Osteocyte (in vitro differentiated cells): ENCODE measurements around the gene AATF. TPM values are rescaled to one million over a fixed set of nuclear protein-coding genes. Genes with fewer than 3 reads are reported as not detected.

Experiments
- DNase-seq: peaks from one replicate; pipeline ENCODE4 v3.0.0; 2021; ENCODE audit warnings: mixed read lengths; ENCODE audit not compliant: unreplicated experiment; ENCODE audit errors: extremely low spot score
- H3K27ac Mint-ChIP-seq: one replicate; pipeline ENCODE4 v1.8.0; 2021; ENCODE audit warnings: mild to moderate bottlenecking, mixed read lengths; ENCODE audit not compliant: unreplicated experiment
- H3K27me3 Mint-ChIP-seq: one replicate; pipeline ENCODE4 v1.8.0; 2021; ENCODE audit warnings: mixed read lengths; ENCODE audit not compliant: unreplicated experiment
- H3K36me3 Mint-ChIP-seq: one replicate; pipeline ENCODE4 v1.8.0; 2021; ENCODE audit warnings: mixed read lengths; ENCODE audit not compliant: unreplicated experiment
- H3K4me1 Mint-ChIP-seq: one replicate; pipeline ENCODE4 v1.8.0; 2021; ENCODE audit warnings: mixed read lengths; ENCODE audit not compliant: unreplicated experiment
- H3K4me3 Mint-ChIP-seq: one replicate; pipeline ENCODE4 v1.8.0; 2021; ENCODE audit warnings: mild to moderate bottlenecking, moderate library complexity, mixed read lengths; ENCODE audit not compliant: unreplicated experiment
- H3K9me3 Mint-ChIP-seq: one replicate; pipeline ENCODE4 v1.8.0; 2021; ENCODE audit warnings: mixed read lengths; ENCODE audit not compliant: unreplicated experiment
- total RNA-seq: library from RNA; stranded (reverse); gene quantifications from 2 replicates; pipeline ENCODE4 v1.2.1, GENCODE V29; 2021
- TF ChIP-seq, protein P1 (sequence below): fragments of 200-600 bp; sonication (generic); IDR thresholded peaks from 2 replicates; pipeline ENCODE4 v1.5.0; 2021; ENCODE audit warnings: antibody characterized with exemption, mild to moderate bottlenecking, moderate library complexity

The AATF gene
- total RNA-seq, 1 donor from 2014 or later, result 39.6 TPM

DNA sequence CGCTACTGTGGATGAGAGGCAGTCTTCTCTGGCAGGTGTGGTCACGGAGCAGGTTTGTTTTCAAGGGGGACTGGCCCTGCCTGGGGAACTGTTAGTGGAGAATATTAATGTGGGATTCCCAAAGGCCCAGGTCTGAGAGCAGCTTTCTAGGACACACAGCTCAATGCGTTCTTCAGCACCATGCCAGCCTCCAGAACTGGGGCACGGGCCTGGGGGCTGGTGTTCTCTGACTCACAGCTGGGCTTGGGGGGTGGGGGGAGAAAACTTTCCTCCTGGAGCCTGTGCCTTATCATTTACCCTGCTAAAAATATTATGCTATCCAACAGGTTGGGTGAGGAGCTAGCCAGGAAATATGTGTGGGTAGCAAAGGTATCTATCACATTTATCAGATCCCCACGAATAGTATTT, 24.9 kb upstream of the AATF start:
- H3K4me1 Mint-ChIP-seq, result peaks cover 9% of the 10 kb centered on the region

DNA sequence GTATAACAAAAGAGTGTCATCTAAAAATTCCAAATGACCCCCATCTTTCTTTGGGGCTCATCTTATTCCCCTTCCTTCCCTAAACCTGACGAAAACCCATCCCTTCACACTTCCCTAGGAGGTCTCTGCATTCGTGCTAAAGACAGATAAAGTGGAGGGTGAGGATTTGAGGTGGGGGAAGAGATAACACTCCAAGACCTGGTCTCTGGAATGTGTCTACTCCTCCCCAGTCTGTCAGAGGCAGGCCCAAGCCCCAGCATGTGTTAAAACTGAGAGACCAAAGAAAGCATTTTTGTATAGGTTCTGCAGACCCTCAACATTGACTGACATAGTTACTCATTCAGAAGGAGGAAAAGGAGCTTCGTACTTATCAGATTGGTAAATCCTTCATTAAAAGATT, 22.5 kb upstream of the AATF start:
- Mint-ChIP-seq H3K27me3 (peaks cover 83% of the 10 kb centered on the region), H3K4me3 (no peak overlapping the region)

More for the DNA sequence above, 24.9 kb upstream of the AATF start:
- Mint-ChIP-seq H3K4me3 (no peak overlapping the region), H3K27me3 (peaks cover 68% of the 10 kb centered on the region), H3K27ac (no peak overlapping the region), H3K36me3 (no peaks in the 10 kb centered on the region), H3K9me3 (no peaks in the 10 kb centered on the region)
- DNase-seq, result no peak
- TF ChIP-seq, protein P1, sequence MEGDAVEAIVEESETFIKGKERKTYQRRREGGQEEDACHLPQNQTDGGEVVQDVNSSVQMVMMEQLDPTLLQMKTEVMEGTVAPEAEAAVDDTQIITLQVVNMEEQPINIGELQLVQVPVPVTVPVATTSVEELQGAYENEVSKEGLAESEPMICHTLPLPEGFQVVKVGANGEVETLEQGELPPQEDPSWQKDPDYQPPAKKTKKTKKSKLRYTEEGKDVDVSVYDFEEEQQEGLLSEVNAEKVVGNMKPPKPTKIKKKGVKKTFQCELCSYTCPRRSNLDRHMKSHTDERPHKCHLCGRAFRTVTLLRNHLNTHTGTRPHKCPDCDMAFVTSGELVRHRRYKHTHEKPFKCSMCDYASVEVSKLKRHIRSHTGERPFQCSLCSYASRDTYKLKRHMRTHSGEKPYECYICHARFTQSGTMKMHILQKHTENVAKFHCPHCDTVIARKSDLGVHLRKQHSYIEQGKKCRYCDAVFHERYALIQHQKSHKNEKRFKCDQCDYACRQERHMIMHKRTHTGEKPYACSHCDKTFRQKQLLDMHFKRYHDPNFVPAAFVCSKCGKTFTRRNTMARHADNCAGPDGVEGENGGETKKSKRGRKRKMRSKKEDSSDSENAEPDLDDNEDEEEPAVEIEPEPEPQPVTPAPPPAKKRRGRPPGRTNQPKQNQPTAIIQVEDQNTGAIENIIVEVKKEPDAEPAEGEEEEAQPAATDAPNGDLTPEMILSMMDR, result no peak

DNA sequence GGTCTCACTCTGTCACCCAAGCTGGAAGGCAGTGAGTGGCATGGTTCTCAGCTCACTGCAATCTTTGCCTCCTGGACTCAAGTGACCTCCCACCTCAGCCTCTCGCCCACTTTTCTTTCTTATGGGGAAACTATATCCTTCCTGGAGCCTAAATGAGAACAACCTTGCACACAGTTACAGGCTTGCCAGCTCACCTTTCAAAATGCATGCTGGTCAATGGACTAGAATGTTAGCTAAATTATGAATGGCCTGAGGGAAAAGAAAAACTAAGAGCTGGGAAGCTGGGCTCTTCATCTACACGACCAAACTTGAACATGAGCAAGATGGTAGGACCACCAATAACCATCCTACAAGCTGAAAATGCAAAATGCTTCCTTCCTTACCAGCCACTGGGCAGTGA, 22.1 kb upstream of the AATF start:
- Mint-ChIP-seq H3K27ac (no peak overlapping the region), H3K4me1 (peaks cover 3% of the 10 kb centered on the region), H3K9me3 (no peaks in the 10 kb centered on the region)

More for the DNA sequence above, 22.5 kb upstream of the AATF start:
- Mint-ChIP-seq H3K36me3 (no peaks in the 10 kb centered on the region), H3K27ac (no peak overlapping the region), H3K9me3 (no peaks in the 10 kb centered on the region), H3K4me1 (peaks cover 3% of the 10 kb centered on the region)
- TF ChIP-seq, protein P1, result no peak
- no peak for DNase-seq

DNA sequence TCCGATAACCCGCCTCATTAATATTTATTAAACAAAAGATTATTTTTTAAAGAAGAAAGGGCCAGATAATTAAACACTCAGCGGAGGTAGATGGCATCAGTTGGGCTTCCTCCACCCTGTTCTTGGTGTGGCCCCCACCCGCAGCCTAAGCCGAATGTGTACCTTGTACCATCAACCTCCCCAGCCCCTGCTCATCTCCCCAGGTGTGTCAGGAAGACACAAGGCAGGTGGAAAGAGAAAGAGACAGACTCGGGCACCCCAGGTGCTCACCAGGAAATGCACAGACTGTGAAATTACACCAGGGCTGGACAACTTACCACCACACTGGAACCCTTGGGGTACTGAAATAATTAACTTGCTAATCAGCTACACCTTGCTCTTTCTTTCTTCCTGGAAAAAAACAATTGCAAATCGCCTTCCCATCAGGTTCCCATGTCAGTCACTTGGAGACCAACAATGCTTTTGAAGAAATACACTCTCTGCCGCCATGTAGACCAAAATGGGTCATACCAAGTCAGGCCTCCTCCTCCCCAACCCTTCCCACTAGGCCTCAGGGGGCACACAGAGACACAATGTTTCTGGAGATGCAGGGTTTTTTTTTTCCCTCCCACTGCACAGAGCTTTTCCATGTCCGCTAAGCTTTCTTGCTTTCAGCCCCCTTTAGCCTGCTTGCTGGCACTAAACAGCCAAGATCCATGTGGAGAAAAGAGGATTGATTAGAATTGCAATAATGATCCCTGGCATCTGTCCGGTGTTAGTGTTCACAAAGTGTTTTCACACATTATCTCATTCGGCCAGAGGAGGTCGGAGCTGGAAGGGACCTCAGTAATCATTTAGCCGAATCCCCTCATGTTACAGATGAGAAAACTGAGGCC, 20.0 kb upstream of the AATF start:
- H3K4me3 Mint-ChIP-seq, result no peak overlapping the region
- H3K4me1 Mint-ChIP-seq, result peaks cover 16% of the 10 kb centered on the region
- no peak for DNase-seq
- no peak overlapping the region for H3K27ac Mint-ChIP-seq
- TF ChIP-seq, protein P1, result no peak
- no peaks in the 10 kb centered on the region for H3K9me3 Mint-ChIP-seq
- peaks cover 1% of the 10 kb centered on the region for H3K36me3 Mint-ChIP-seq
- peaks cover 84% of the 10 kb centered on the region for H3K27me3 Mint-ChIP-seq

More for the DNA sequence above, 22.1 kb upstream of the AATF start:
- Mint-ChIP-seq H3K4me3 (no peak overlapping the region), H3K27me3 (peaks cover 83% of the 10 kb centered on the region), H3K36me3 (no peaks in the 10 kb centered on the region)
- TF ChIP-seq, protein P1, result no peak
- no peak for DNase-seq

DNA sequence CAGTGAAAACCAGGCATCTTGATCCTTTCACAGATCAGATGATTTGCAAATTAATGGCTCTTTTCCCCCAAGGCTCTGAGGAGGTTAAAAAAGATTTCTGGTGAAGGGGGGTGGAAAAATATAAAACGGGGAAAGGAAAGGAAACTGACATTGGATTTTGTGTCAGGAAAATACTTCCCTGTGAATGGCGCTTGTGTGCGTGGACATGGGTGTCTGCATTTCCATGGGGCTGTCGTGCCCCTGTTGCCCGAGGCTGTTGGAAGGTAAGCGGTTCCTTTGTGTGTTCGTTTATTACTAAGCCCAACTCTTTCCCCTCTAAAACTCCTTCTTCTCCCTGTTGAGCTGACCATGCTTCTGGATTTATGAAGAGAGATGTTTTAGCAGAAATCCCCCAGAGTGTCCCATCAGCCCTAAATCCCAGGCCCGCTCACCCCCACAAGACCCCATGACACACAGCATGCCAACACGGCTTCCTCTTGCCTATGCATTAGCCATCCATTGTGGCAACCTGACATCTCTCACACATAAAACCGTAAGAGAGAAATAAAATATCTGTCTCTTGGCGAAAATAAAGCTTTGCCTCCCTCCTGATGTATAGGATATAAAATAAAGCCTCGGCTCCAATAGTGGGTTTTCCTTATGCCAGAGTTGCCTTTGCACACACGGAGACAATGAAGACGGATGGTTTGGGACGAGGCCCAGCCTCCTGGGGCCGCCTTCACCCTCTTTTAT, 18.7 kb upstream of the AATF start:
- Mint-ChIP-seq H3K27ac (no peak overlapping the region), H3K9me3 (no peaks in the 10 kb centered on the region), H3K4me1 (peaks cover 24% of the 10 kb centered on the region), H3K27me3 (peaks cover 88% of the 10 kb centered on the region), H3K36me3 (peaks cover 1% of the 10 kb centered on the region), H3K4me3 (no peak overlapping the region)
- no peak for DNase-seq
- TF ChIP-seq, protein P1, result no peak
